OCI-LY1 (cell line): ENCODE measurements around the gene VPS72.

Experiments
- EZH2 ChIP-seq: fragments of 200-600 bp; sonication (generic), shearing (Covaris generic); IDR thresholded peaks from 2 replicates; pipeline ENCODE4 v1.8.0; 2017; ENCODE audit warnings: borderline replicate concordance, mixed run types, mild to moderate bottlenecking, antibody characterized with exemption, low read length, moderate library complexity, mixed read lengths
- TF ChIP-seq, protein P1 (sequence below): fragments of 200-600 bp; sonication (generic), shearing (Covaris generic); IDR thresholded peaks from 2 replicates; pipeline ENCODE4 v1.5.1; 2017; ENCODE audit warnings: mild to moderate bottlenecking, antibody characterized with exemption, low read length, moderate library complexity, mixed read lengths

DNA sequence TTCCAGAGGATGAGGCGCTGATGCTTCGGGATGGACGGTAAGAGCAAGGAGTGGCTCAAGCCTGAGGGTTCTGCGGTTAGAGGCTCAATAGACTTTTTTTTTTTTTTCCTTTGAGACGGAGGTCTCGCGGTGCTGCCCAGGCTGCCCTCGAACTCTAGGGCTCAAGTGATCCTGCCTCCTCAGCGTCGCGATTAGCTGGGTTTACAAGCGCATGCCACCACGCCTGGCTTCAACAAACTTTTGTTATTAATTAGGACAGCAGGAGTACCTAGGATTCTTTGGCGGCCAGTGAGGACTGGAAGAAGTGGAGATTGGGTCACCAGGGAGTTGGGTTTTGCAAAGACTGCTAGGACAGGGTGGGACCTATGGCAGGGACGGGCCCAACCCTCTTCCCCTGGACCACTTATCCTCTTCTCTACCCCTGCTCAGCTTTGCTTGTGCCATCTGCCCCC lies 23.5 kb downstream of the VPS72 start:
- TF ChIP-seq, protein P1, sequence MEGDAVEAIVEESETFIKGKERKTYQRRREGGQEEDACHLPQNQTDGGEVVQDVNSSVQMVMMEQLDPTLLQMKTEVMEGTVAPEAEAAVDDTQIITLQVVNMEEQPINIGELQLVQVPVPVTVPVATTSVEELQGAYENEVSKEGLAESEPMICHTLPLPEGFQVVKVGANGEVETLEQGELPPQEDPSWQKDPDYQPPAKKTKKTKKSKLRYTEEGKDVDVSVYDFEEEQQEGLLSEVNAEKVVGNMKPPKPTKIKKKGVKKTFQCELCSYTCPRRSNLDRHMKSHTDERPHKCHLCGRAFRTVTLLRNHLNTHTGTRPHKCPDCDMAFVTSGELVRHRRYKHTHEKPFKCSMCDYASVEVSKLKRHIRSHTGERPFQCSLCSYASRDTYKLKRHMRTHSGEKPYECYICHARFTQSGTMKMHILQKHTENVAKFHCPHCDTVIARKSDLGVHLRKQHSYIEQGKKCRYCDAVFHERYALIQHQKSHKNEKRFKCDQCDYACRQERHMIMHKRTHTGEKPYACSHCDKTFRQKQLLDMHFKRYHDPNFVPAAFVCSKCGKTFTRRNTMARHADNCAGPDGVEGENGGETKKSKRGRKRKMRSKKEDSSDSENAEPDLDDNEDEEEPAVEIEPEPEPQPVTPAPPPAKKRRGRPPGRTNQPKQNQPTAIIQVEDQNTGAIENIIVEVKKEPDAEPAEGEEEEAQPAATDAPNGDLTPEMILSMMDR = no peak
- no peak for TF ChIP-seq EZH2
